HG03378 (cell line): ENCODE data around the gene GRK5.
A peak's percentile ranks its signal among the peaks of the same experiment; 100 is the strongest.

Experiments
- ATAC-seq: cut with Tn5 transposase; IDR thresholded peaks from one replicate; pipeline ENCODE4 v1.9.1; 2021; ENCODE audit warnings: mild to moderate bottlenecking, moderate library complexity; ENCODE audit not compliant: unreplicated experiment

The GRK5 gene

DNA sequence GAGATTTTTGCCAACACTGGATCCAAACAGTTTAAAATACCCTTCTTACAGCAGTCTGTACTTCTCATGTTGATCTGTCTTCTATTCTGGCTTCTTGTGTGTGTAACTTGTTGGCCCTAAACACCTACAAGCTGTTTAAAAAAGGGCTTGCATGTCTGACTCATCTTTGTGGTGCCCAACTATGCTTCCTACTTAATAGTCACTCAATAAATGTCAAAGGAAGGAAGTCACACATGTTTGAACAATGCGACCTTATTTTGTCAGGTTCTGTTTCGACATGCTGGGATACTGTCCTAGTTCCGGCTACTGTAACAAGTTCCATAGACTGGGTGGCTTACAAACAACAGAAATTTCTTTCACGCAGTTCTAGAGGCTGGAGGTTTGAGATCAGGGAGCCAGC, 9.4 kb upstream of the GRK5 start:
- ATAC-seq: no peak

DNA sequence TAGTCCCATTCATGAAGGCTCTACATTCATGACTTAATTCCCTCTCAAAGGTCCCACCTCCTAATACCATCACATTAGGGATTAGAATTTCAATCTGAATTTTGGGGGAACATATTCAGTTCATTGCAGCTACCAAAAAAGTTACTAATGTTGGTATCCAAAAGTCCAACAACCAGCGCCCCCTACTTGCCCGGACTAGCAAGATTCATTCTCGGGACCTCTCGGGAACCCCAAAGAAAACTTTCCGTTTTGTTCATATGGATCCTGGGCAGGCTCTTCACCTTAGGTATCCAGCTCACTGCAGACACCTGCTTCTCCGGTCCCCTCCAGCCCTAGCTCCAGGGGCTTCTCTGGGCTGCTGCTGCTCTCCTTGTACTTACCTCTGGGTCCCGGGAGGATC, 8.9 kb upstream of the GRK5 start:
- ATAC-seq: no peak

DNA sequence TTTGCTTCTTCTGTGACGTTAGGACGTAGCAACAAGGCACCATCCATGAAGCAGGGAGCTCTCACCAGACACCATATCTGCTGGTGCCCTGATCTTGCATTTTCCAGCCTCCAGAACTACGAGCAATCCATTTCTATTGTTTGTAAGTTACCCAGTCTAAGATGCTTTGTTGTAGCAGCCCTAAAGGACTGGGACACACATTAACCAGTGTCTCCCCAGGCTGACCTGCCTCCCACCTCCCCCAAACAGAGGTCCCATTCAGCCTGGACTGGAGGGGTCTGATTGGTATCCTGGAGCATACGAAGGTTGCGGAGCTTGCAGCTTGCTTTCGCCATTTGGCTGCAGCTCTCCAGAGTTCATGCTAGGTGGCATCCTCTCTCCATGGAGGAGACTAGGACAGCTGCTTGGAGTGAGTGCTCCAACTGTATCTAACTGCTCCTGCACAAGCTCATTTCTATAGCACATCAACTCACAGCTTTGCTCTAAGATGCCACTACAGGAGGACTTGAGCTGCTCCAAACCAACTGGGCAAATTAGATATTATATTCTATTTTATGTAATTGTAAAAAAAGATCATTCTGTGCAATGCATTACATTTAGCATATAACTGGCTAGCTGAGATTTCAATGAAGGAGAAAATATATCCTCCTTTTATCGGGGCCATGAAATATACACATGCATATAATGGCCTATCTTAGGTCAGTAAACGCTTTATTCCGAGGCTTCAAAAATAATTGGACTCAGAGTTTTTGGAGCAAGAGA, 8.0 kb upstream of the GRK5 start:
- ATAC-seq: no peak

DNA sequence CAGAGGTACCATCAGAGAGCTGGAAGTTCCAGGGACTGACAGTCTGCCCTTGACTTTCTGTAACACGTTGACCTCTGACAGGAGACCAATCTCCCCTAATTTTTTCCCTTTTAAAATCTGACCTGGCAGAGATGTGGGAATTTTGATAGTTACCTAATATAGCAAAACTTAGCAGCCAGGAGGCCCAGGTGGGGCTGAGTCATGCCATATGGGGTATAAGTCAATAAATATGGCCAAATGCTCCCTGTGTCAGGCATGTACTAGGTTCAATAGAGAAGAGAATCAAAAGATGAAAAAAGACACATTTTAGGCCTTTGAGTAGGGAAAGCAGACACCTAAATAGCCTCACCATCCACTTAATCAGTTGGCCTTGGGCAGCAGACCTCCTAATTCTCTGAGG, 6.1 kb upstream of the GRK5 start:
- no peak for ATAC-seq

DNA sequence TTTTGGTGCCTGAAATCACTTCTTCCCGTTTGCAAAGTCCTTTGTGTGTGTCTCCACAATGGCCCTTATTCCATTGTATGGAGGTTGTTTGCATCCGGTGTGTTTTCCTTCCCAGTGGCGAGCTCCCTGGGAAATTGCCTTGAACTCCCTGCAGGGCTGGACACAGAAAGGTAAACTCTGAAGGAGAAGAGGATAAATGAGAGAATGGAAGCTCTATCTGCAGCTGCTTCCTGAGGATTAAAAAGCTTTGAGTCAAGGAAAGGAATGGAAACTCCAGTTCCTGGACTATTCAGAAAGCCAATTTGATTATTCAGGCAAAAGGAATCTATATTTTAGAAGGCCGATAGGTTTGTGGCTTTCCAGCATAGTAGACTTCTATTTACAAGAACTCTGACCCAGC, 4.4 kb upstream of the GRK5 start:
- no peak for ATAC-seq

DNA sequence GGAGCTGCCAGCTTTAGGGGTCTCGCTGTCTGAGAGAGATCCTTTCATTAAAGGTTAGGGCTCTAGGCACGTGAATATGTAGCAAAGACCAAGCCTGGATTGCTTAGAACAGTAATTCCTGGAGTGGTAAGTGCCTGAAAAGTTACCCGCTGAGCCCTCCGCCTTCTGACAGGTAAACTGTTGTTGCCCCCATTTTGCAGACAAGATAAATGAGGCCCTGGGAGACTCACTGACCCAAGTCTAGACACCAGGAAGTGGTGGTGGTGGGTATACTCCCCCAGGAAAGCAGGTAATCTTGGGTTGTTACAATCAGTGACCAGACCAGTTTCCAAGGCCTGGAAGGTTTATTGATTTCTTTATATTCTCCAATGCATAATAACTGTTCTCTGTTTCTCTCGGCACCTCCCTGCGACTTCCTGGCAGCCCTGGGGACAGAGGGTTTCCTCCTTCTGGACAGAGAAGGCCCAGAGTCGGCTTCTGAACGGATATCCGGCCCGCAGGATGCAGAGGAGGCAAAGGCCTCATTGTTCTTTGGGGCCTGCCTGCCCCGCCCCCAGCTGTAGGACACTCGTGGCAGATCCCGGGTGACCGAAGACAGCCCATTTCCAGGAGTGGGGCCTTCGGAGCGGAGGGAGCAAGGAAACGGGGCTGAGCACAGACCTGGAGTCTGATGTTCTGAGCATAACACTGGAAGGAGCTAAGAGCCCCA, 1.3 kb upstream of the GRK5 start:
- ATAC-seq: peak; percentile 19

DNA sequence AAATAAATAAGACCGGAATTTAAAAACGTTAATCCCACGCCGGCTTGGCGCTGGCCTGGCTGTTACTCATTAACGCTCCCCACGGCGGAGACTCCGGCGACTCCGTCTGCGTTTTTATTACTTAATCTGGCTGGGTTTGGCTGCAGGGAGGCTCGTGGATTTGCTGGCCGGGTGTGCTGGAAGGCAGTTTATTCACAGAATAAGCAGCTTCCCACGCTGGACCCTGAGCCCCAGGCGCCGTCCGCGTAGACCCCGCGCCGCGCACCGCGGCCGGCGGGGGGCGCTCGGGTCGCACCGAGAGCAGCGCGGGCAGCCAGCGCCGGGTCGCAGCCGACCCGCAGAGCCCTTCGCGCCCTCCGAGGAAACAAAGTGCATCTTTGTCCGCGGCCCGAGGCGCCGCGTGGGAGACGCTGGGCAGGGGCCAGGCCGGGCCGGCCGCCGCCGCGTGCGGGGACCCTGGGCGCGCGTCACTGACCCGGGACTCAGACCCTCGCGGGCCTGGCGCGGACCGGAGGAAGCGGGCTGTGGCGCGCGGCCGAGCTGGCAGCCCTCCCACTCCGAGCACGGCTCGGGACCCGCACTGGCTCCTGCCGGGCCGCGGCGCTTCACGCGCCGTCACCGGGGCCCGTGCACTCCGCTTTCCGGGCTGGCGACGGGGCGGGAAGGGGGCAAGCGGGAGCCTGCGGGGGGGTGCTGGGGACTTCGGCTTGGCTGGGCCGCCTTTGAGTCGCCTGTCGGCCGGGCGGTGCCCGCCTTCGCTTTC, 587 bp upstream of the GRK5 start:
- ATAC-seq: peak; percentile 34

DNA sequence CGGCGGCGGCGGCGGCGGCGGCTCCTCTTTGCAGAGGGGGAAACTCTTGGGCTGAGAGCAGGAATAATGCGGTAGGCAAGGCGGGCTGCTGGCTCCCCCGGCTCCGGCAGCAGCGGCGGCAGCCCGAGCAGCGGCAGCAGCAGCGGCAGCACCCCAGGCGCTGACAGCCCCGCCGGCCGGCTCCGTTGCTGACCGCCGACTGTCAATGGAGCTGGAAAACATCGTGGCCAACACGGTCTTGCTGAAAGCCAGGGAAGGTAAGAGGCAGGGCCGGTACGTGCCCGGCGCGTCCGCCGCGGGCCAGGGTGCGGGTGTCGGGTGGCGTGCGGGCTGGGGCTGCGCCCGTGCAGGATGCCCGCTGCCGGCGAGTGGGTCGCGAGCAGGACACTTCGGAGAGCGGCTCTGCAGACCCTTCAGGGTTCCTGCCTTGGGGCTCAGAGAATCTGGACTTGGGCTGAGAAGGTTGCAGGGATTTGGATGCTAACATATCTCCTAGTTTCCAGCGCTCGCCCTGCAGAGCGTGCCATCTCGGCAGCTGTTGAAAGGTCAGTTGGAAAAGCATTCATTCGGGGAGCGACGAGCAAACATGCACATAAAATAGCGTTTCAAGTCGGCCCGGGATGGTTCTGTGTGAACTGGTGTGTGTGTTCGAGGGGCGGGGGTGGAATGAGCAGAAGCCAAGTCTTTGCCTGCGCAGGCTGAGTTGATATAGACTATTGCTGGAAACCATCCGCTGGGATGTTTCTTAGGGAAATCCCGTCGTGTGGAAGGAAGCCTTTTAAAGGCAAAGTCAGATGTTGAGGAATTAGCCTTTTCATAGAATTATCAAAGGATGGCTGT, 562 bp downstream of the GRK5 start:
- peak; percentile 14 for ATAC-seq

DNA sequence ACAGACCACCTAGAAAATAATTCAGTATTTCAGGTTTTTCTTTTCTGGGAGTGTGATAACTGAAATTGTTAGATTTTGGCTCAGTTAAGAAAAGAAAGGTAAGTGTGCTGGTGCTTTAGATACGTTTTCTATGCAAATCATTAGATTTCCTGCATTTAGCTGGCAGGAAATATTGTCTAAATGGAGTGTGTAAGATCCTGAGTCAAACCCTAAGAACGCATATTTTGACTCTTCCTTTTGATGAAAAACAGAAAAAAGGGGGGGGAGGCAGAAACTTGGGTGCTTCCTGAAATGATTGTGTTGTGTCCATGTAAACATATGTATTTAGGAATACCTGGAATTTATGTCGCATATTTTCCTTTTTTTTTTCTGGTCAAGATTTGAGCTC, 1.2 kb downstream of the GRK5 start:
- no peak for ATAC-seq

DNA sequence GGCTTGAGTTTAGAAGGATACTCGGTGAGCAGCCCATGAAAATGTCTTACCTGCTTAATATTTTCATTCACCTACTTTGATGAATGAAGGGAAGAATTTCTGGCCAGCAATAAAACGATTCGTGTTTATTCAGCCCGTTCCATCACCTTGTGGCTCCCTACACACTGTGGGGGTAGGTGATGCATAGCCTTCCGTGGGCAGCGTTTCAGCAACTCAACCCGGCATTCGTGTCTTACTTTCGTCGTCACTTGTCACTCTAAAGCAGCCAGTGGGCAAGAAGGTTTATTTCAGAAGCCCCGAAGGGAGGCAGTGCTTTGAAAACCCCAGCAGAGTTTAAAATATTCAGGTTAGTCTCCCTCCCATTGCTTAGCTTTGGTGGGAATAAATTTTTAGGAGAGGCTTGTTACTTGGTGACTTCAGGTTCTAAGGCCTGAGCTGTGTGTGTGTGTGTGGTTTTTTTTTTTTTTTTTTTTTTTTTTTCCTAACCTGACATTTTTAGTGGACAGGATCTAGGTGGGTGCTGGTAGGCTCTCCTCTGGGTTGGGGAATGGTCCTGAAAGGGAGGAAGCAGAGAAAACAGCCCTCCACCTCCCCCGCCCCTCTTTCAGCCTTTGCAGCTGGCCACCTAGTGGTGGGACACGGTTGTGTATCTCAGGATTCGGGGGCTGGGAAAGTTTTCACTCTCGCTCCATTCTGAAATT, 1.8 kb downstream of the GRK5 start:
- ATAC-seq: no peak

DNA sequence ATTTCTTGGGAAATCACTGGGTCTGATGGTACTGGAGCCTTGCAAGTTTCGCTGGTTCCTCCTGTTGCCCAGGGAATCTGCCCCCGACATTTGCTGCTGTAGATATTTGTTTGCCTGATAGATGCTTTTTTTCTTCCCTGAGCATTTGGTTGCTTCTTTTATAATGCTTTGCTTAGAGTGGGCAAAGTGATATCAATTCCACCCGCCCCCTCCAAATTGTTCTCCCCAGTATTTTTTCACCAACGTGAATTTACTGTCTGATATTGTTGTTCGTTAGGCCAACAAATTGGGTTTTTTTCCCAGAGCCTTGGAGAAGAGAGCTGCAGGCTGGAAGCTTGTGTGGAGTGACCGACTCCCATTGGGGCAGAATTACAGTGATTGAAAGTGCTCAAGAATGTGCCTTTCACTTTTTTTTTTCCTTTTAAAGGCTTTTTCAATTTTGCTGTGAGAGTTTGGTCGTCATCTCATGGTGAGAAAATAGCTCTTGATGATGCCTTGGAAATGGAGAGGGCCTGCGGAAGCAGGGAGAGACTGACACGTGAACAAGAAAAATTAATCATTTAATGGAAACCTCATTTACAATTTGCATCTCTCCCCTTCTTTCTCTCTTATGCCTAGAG, 2.5 kb downstream of the GRK5 start:
- no peak for ATAC-seq

DNA sequence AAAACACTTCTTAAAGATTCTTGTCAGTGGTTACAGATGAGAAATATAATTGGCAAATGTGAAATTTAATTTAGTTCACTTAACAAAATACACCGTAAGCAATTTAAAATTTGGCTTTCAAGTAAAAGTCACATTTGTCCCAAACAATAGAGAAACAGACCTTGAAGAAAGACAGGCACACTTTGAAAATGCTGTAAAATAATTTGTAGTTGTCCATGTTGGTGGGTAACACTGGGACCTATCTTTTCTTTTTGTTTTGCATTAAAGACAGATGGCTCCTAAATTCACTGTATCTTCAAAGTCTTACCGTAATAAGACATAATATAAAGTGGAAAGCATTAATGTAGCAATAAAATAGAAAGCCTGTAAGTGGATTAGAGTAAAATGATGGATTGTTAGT, 3.3 kb downstream of the GRK5 start:
- no peak for ATAC-seq

DNA sequence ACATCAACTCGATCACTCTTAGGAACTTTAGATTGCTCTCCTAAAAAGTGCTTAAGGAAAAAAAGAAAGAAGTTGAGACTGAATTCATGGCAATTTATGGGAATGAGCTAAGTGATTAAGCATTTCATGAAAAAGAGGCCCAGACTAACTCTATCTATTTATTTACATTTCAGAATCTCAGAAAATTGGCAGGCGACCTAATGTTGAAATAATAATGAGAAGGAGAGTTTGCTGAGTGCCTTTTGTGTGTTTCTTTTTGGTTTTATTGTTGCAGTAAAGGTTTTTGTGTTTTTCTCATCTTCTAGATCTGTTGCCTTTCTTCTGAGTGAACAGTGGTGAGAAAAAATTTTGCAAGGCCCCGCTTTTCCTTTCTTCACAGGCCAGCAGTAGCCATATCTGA, 3.8 kb downstream of the GRK5 start:
- ATAC-seq: no peak

DNA sequence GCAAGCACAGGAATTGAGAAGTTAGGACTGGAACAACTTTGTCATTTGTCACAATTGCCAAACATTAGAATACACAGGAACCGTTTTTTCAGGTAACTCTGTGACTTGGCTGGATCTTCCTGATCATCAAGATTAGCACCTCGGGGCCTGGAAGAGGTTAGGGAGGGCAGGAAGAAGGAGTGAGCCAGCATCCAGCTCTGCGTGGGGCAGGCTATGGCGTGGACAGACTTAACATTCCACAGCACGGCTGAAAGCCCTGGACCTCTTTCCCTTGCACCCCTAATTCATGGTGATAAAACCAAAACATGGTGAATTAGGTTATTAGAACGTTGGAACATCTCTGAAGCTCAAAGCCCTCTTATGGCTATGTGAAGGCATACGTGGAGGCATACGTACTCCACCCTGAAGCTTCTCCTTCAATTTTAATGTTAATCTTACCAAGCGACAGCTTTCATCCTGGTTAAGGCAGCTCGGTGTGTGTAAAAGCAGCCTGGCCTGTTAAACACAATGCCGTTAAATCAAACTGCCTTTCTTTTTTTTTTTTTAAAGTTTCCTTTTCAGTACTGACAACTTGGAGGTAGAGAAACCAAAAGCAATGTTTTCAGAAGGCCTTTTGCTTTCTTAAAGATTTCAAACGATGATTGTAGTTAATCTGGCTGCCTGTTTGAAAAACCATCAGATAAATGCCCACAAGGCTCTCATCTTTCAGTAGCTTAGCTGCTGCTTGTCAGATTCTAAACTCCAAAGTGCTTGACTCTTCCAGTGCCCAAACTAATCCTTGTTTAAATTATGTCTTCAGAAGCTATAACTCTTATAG, 4.5 kb downstream of the GRK5 start:
- ATAC-seq: no peak

DNA sequence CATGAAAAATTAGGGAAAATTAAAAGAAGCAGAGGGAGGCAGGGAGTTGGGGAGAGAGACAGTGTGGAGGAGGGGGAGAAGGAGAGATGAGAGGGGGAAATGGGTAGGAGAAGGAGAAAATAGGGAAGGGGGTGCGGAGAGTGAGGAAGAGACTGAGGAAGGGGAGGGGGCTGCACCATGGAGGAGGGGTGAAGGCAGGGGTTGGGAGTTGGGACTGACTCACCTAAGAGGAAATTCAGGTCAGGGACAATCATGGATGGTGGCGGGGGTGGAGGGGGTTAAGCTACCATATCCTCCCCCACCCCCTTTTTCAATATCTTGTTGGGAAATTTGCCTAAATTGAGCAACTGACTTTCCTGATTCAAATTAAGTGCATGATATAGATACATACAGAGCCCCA, 8.0 kb downstream of the GRK5 start:
- no peak for ATAC-seq

DNA sequence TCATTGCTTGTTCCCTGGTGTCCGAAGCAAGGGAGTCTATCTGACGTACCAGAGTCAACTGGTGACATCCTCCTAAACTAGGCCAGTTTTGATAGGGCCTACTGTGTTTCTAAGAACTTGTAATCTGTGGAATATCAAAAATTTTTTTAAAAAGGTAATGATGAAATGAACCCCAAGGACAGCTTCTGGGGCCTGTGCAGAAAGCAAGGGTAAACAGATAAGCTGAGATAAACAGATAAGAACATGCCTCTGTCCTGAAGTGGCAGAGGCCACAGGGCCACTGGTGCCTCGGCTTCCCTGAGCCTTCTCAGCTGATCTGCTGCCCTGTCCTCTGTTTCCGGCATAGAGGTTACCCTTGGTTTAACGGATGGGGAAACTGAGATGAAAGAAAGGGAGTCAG, 8.8 kb downstream of the GRK5 start:
- ATAC-seq: no peak

DNA sequence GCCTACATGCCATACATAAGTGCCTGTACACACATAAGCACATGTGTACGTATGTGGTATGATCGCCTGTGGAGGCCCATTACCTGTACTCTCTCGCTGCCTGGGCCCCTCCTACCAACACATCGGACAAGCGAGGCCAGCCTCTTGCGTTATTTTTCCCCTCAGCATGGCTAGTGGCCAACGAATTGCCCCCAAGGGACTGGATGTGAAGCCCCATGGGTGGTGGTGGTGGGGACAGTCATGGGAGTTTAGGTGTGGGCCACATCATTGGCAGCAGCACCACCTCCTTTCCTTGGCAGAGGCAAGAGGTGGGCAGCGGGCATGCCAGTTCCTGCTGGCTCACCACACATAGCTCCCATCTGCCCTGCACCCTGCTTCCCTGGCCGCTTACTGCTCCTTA, 10.0 kb downstream of the GRK5 start:
- ATAC-seq: no peak

DNA sequence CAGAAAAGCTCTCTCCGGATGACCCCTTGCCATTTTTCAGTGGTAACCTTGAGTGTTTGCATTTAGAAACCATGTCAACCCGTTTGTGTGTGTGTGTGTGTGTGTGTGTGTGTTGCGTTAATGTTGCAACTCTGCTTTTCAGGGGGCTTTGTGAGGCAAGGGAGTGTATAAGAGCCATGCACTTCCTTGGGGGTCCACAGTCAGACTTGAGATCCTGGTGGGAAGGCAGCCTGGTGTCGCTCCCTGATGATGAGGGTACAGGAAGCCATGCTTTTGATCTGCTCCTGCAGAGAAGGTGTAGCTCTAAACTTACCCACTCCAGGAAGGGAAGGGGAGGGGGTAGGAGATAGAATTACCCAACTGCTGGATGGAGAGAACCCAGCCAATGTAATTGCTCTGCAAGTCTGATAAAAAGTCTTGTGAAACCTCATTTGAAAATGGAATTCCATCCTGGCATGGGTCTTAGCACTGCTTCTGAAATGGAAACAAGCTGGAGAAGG, 10.7 kb downstream of the GRK5 start:
- ATAC-seq: no peak

DNA sequence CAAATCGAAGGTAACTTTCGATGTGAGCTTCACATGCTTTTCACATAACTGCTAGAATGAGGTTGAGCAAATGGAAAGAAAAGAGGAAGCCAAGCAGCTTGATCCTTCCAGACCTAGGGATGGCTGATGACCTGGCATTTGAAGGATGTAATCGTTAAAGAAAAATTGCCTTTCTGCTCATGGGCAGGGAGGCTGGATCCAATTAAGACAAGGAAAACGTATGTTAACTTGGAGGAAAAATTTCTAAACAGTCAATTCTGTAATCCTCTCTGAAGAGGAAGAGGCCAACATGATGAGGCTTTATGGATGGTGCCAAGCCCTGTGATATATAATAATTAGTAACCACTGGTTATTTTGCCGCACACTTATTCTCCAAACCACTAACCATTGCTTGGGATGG, 12.5 kb downstream of the GRK5 start:
- ATAC-seq: no peak
